HCEC 1CT (cell line): Measurements from ENCODE around the gene APOBEC2.
"Not testable (repeated sequence)": the region's sequence is repeated elsewhere in the genome, so short reads cannot be mapped to it uniquely, and the experiment has no call there.

Experiments
- DNase-seq: peaks from one replicate; pipeline ENCODE4 v3.0.0-alpha.2; 2017

Gene APOBEC2

GRCh38 chr6:41053041-41053440 is at the start of gene APOBEC2:
APOBEC2 (plus strand) TSS chr6:41053202; CDS start chr6:41053348, 146 bp downstream.
- no peak for DNase-seq

- peak; percentile 38 for DNase-seq
Observed at GRCh38 chr6:41006217-41006616, 46.8 kb upstream of the APOBEC2 start.

- DNase-seq, result not testable (repeated sequence)
Observed at GRCh38 chr6:41006980-41007379, 46.0 kb upstream of the APOBEC2 start.

GRCh38 chr6:41008011-41008410 is 45.0 kb upstream of the APOBEC2 start:
- no peak for DNase-seq

GRCh38 chr6:41009669-41010068 is 43.3 kb upstream of the APOBEC2 start:
- no peak for DNase-seq

- no peak for DNase-seq
Observed at GRCh38 chr6:41011673-41012072, 41.3 kb upstream of the APOBEC2 start.

GRCh38 chr6:41013466-41014153 is 39.4 kb upstream of the APOBEC2 start:
- no peak for DNase-seq

- no peak for DNase-seq
Observed at GRCh38 chr6:41014780-41015179, 38.2 kb upstream of the APOBEC2 start.

DNA sequence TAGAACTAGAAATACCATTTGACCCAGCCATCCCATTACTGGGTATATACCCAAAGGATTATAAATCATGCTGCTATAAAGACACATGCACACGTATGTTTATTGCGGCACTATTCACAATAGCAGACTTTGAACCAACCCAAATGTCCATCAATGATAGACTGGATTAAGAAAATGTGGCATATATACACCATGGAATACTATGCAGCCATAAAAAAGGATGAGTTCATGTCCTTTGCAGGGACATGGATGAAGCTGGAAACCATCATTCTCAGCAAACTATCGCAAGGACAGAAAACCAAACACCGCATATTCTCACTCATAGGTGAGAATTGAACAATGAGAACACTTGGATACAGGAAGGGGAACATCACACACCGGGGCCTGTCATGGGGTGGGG is 37.1 kb upstream of the APOBEC2 start:
- DNase-seq, result not testable (repeated sequence)

- DNase-seq, result no peak
Observed at GRCh38 chr6:41017663-41018062, 35.3 kb upstream of the APOBEC2 start.

GRCh38 chr6:41021832-41022231 is 31.2 kb upstream of the APOBEC2 start:
- DNase-seq, result no peak

GRCh38 chr6:41022294-41022693 is 30.7 kb upstream of the APOBEC2 start:
- DNase-seq, result no peak

GRCh38 chr6:41023114-41023513 is 29.9 kb upstream of the APOBEC2 start:
- DNase-seq, result no peak

DNA sequence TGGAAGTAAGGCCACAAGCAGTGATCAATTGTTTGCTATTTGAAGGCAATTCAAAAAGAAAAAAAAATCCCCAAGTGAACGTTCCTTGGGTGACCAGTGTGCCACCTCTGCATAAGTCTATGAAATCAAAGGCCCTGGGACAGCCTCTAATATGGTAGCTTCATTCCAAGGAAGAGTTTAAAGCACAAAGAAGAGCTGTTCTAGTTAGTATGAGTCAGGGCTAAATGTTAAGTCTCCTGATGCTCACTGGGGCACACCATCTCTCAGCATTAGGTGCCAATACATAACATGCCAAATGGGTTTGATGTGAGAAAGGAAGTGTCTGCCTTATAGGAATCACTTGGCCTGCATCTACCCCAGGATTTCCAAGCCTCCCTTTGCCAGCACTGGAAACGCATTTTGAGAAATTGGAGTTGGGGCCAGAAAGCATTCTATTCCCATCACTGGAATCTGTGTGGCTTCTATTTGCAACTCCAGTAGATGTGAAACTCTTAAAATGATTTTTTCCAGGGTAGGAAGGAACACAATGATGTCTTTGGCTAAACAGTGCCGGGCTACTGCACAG is 27.0 kb upstream of the APOBEC2 start:
- no peak for DNase-seq

GRCh38 chr6:41027241-41027640 is 25.8 kb upstream of the APOBEC2 start:
- DNase-seq, result no peak

GRCh38 chr6:41027799-41028560 is 25.0 kb upstream of the APOBEC2 start:
- peak; percentile 55 for DNase-seq

DNA sequence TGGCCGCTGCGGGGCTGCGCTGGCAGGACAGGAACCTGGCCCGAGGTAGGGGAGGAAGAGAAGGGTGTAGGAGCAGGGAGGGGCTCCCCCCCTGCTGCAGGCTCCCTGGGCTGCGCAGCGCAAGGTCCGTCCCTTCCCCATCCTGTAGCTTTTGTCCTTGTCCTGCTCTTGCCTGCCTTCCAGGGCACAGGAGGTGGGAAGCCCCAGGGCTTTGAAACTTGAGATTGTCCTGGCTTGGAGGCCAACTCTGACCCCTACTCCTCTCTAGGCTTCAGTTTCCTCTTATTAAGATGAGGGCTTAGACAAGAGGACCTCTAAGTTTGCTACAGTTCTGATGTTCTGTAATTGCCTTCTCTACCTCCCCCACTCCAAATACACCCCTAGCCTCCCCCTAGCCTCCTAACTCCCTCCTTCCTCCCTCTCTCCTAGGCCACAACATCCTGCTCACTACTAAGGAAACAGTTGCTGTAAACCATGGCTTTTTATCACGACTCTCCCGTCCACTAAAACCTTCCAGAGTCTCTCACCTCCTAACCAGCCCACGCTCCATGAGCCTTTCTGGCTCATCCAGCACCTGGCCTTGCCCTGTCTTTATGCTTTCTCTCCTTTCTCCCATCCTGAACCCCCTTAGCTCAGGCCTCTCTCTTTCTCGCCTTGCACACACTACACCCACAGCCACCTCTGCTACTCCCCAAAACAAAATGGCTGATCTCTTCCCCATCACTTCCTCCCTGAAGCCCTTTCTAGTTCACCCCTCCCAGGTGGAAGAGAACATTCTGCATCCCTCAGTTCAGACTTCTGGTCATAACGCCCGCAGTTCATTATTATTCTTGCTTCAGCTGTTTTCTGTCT is 24.2 kb upstream of the APOBEC2 start:
- no peak for DNase-seq

DNA sequence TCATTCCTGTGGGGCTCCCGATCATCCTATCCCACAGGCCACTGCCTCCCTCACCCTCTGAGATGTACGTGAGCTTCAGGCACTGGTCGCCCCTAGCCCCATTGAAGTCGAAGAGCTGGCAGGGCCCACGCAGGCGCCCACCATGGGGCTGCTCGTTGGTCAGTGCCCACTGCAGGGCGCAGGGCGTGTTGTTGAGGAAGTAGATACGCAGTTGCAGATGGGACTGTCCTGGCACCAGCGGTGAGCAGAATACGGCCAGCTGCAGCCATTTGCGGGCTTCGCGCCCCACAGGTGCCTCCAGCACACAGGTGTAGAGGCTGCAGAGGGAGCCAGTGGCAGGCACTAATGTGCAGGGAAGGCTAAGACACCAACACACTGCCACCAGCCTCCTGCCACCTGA is 20.2 kb upstream of the APOBEC2 start:
- no peak for DNase-seq

DNA sequence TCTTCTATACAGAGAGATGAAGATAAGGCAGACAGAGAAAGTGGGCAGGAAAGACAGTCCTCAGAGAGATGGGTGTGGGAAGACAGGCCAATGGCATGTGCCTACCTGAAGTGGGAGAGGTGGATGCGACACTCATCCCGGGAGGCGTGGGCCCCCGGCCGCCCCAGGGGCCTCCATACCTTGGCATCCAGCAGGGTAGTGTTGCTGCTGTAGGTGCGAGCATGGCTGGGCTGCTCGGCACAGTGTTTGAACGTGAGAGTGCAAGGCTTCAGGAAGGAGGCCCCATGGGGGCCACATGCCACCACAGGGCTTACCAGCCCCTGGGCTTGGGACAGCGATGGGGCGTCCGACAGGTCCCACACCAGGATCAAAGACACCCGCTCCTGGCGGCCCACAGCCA is 19.2 kb upstream of the APOBEC2 start:
- DNase-seq, result no peak

GRCh38 chr6:41036186-41036585 is 16.8 kb upstream of the APOBEC2 start:
- no peak for DNase-seq

GRCh38 chr6:41036601-41037000 is 16.4 kb upstream of the APOBEC2 start:
- DNase-seq, result no peak

GRCh38 chr6:41037107-41037900 is 15.7 kb upstream of the APOBEC2 start:
- no peak for DNase-seq
